Spleen (tissue), 7 donors: ENCODE measurements around the gene UNC79.

Source experiments
- POLR2A ChIP-seq, 3 donors: fragments of 450-650 bp; IDR thresholded peaks; one replicate each; pipeline ENCODE4 v1.5.1; 2017; ENCODE audit warnings: antibody characterized with exemption in 3 of 3, mild to moderate bottlenecking in 1 of 3
- TF ChIP-seq, protein P1 (sequence below), 11 experiments: fragments of 200-600 bp in 7 of 11; fragments of 450-650 bp in 4 of 11; sonication (generic) in 4 of 11; IDR thresholded peaks in 8 of 11; conservative IDR thresholded peaks in 3 of 11; 1 replicate in 7 of 11; 2 replicates in 4 of 11; pipeline versions ENCODE4 v1.4.0 to v1.8.0; 2016 to 2021; ENCODE audit warnings: antibody characterized with exemption in 11 of 11, inconsistent platforms in 4 of 11, mild to moderate bottlenecking in 1 of 11
- donor health status: DM: no; HTN: no; CAD: no; lungs with moderate emphysema.
- donor health status: DM: no; HTN: no; CAD: no.
- donor health status: DM: no; HTN: no; CAD: no.

DNA sequence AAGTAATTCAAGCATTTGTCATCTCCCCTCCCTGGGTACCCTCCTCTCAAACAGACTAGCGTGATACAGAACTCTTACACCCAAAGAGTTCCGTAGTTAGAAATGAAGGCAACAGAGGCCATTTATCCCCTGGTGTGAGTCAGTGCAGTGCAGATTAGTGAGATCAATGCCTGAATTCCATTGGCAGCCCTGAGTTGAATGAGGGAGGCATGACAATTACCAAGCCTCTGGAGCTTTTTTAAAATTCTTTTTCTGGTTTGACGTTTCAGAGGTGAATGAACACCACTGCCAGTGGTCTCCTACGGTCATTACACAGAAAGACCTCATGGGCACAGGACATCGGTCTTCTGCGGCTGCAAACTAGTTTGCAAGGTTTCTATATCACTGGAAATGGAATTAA lies 263.2 kb downstream of the UNC79 start:
- TF ChIP-seq POLR2A (IDR thresholded peaks at IDR 0.05), result no peak
- TF ChIP-seq, protein P1, sequence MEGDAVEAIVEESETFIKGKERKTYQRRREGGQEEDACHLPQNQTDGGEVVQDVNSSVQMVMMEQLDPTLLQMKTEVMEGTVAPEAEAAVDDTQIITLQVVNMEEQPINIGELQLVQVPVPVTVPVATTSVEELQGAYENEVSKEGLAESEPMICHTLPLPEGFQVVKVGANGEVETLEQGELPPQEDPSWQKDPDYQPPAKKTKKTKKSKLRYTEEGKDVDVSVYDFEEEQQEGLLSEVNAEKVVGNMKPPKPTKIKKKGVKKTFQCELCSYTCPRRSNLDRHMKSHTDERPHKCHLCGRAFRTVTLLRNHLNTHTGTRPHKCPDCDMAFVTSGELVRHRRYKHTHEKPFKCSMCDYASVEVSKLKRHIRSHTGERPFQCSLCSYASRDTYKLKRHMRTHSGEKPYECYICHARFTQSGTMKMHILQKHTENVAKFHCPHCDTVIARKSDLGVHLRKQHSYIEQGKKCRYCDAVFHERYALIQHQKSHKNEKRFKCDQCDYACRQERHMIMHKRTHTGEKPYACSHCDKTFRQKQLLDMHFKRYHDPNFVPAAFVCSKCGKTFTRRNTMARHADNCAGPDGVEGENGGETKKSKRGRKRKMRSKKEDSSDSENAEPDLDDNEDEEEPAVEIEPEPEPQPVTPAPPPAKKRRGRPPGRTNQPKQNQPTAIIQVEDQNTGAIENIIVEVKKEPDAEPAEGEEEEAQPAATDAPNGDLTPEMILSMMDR (IDR thresholded peaks at IDR 0.05 in 8 of 11, conservative IDR thresholded peaks at IDR 0.05 in 3 of 11), result no peak
